ENCODE results near the gene ABCB11. TPM values are rescaled to one million over a fixed set of nuclear protein-coding genes. Genes with fewer than 3 reads are reported as not detected.

The ABCB11 gene
- total and polyA plus RNA-seq, 4 donors = 18.3 to 74.3 (median 38.3) TPM

GRCh38 chr2:168912901-168913369 lies 118.2 kb downstream of the ABCB11 start:
- no peak overlapping the region for H3K9ac ChIP-seq (ENCODE audit: low read depth in 1 of 2, low read length in 2 of 2)
- TF ChIP-seq FOXA2 (IDR thresholded peaks at IDR 0.05) (no peak), MAX (IDR thresholded peaks at IDR 0.05) (no peak), FOXA1 (IDR thresholded peaks at IDR 0.05) (no peak), SP1 (IDR thresholded peaks at IDR 0.05) (no peak), YY1 (IDR thresholded peaks at IDR 0.05) (no peak), RXRA (IDR thresholded peaks at IDR 0.05) (no peak), TAF1 (conservative IDR thresholded peaks at IDR 0.05) (no peak), JUND (IDR thresholded peaks at IDR 0.05) (no peak), NR2F2 (IDR thresholded peaks at IDR 0.05) (no peak), RAD21 (IDR thresholded peaks at IDR 0.05) (no peak)
- H3K4me3 ChIP-seq (ENCODE audit: low read depth in 1 of 3, low read length in 3 of 3) = peak overlapping the region in 1 of 3 donors; percentile 7
- peaks cover 0 to 5% (median 2%) of the 10 kb centered on the region in 4 donors for H3K9me3 ChIP-seq (ENCODE audit: control insufficient read depth in 4 of 4, low read length in 3 of 4)
- peaks cover 2 to 11% (median 7%) of the 10 kb centered on the region in 4 donors for H3K4me1 ChIP-seq (ENCODE audit: control insufficient read depth in 4 of 4, insufficient read depth in 4 of 4, low read length in 3 of 4)
- H3K27ac ChIP-seq (ENCODE audit: low read depth in 1 of 2, low read length in 2 of 2) = no peak overlapping the region
- H3K36me3 ChIP-seq (ENCODE audit: control insufficient read depth in 4 of 4, insufficient read depth in 3 of 4, low read depth in 1 of 4, low read length in 3 of 4) = no peaks in the 10 kb centered on the region
- no peak for DNase-seq (ENCODE audit: low spot score)
- 18% methylated on average over 21 of the region's 21 CpGs for WGBS
- H3K27me3 ChIP-seq (ENCODE audit: control insufficient read depth in 4 of 4, insufficient read depth in 4 of 4, low read length in 3 of 4) = no peaks in the 10 kb centered on the region

GRCh38 chr2:168912466-168912865 lies 118.7 kb downstream of the ABCB11 start:
- Histone ChIP-seq H3K9me3 (ENCODE audit: control insufficient read depth in 4 of 4, low read length in 3 of 4) (peaks cover 0 to 5% (median 2%) of the 10 kb centered on the region in 4 donors), H3K36me3 (ENCODE audit: control insufficient read depth in 4 of 4, insufficient read depth in 3 of 4, low read depth in 1 of 4, low read length in 3 of 4) (no peaks in the 10 kb centered on the region), H3K27ac (ENCODE audit: low read depth in 1 of 2, low read length in 2 of 2) (no peak overlapping the region), H3K9ac (ENCODE audit: low read depth in 1 of 2, low read length in 2 of 2) (no peak overlapping the region), H3K4me3 (ENCODE audit: low read depth in 1 of 3, low read length in 3 of 3) (no peak overlapping the region), H3K4me1 (ENCODE audit: control insufficient read depth in 4 of 4, insufficient read depth in 4 of 4, low read length in 3 of 4) (peaks cover 2 to 11% (median 7%) of the 10 kb centered on the region in 4 donors), H3K27me3 (ENCODE audit: control insufficient read depth in 4 of 4, insufficient read depth in 4 of 4, low read length in 3 of 4) (no peaks in the 10 kb centered on the region)
- DNase-seq (ENCODE audit: low spot score) = no peak
- 62% methylated on average over 6 of the region's 6 CpGs for WGBS
- TF ChIP-seq, protein P1, sequence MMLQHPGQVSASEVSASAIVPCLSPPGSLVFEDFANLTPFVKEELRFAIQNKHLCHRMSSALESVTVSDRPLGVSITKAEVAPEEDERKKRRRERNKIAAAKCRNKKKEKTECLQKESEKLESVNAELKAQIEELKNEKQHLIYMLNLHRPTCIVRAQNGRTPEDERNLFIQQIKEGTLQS (IDR thresholded peaks at IDR 0.05) = no peak
- TF ChIP-seq RXRA (IDR thresholded peaks at IDR 0.05) (no peak), REST (IDR thresholded peaks at IDR 0.05) (no peak), EGR1 (IDR thresholded peaks at IDR 0.05; ENCODE audit: low read depth in 2 of 2) (no peak), NR2F2 (IDR thresholded peaks at IDR 0.05) (no peak), SP1 (IDR thresholded peaks at IDR 0.05) (no peak), HNF4A (conservative IDR thresholded peaks at IDR 0.05) (no peak), HNF4G (IDR thresholded peaks at IDR 0.05) (no peak), FOXA1 (IDR thresholded peaks at IDR 0.05) (no peak), MAX (IDR thresholded peaks at IDR 0.05) (no peak), TAF1 (conservative IDR thresholded peaks at IDR 0.05) (no peak), FOXA2 (IDR thresholded peaks at IDR 0.05) (no peak)
- TF ChIP-seq, protein P2, sequence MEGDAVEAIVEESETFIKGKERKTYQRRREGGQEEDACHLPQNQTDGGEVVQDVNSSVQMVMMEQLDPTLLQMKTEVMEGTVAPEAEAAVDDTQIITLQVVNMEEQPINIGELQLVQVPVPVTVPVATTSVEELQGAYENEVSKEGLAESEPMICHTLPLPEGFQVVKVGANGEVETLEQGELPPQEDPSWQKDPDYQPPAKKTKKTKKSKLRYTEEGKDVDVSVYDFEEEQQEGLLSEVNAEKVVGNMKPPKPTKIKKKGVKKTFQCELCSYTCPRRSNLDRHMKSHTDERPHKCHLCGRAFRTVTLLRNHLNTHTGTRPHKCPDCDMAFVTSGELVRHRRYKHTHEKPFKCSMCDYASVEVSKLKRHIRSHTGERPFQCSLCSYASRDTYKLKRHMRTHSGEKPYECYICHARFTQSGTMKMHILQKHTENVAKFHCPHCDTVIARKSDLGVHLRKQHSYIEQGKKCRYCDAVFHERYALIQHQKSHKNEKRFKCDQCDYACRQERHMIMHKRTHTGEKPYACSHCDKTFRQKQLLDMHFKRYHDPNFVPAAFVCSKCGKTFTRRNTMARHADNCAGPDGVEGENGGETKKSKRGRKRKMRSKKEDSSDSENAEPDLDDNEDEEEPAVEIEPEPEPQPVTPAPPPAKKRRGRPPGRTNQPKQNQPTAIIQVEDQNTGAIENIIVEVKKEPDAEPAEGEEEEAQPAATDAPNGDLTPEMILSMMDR (IDR thresholded peaks at IDR 0.05; ENCODE audit: low read depth, low read length, missing input control) = no peak
